Keratinocyte (primary cell): Measurements from ENCODE around the gene ZNF695.

Source experiments
- CTCF ChIP-seq, 3 experiments: IDR thresholded peaks in 1 of 3; conservative IDR thresholded peaks in 1 of 3; optimal IDR thresholded peaks in 1 of 3; 2 replicates in 2 of 3; 3 replicates in 1 of 3; pipeline versions ENCODE3 to v1.5.1; 2011; ENCODE audit warnings: low read length in 3 of 3, mild to moderate bottlenecking in 3 of 3, moderate library complexity in 2 of 3, control low read depth in 1 of 3, inconsistent platforms in 1 of 3; ENCODE audit not compliant: insufficient read depth in 2 of 3; ENCODE audit errors: extremely low read depth in 1 of 3
- EZH2 ChIP-seq: IDR thresholded peaks from one replicate; pipeline ENCODE4 v1.6.1; 2012; ENCODE audit warnings: inconsistent platforms, mild to moderate bottlenecking, low read length, moderate library complexity

GRCh38 chr1:247008406-247008799 is 546 bp upstream of the ZNF695 start:
- TF ChIP-seq CTCF (optimal IDR thresholded peaks at IDR 0.05 in 1 of 3, IDR thresholded peaks at IDR 0.05 in 1 of 3, conservative IDR thresholded peaks at IDR 0.05 in 1 of 3; ENCODE audit: extremely low read depth in 1 of 3, insufficient read depth in 2 of 3, low read length in 3 of 3): no peak
- no peak for TF ChIP-seq EZH2
